ENCODE data around the gene PIGQ. TPM values are rescaled to one million over a fixed set of nuclear protein-coding genes. Genes with fewer than 3 reads are reported as not detected.

PIGQ gene
- total RNA-seq, 1 experiment from 2014 or later, result 58.0 TPM

DNA sequence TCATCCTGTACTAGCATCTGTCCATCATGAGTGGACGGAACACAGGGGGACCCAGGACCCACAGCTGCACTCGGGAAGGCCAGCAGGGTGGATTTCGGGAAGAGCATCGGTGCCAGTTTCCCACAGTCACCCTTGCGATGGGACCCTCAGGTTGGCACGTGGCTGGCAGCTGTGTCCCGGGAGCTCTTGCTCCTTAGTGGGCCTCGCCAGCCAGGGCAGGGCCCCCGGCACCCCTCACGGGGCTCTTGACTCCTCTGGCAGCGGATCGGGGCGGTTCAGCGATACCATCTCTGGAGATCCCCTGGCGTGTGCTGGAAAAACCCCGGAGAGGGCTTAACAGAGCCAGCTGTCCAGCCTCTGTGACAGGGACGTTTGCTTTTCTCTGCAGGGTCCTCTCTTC lies 33.0 kb upstream of the PIGQ start:
- Histone ChIP-seq H3K18ac (ENCODE audit: insufficient read length, low read depth, low read length) (no peak overlapping the region), H3K23me2 (ENCODE audit: insufficient read length, low read depth, low read length, poor library complexity, severe bottlenecking) (no peaks in the 10 kb centered on the region), H4K20me1 (ENCODE audit: control insufficient read depth, insufficient read depth, insufficient read length) (no peaks in the 10 kb centered on the region), H3K27me3 (ENCODE audit: insufficient read depth, low read length) (no peaks in the 10 kb centered on the region), H4K8ac (replicated peaks; ENCODE audit: insufficient read length, low read depth, low read length) (no peak overlapping the region), H3K56ac (ENCODE audit: insufficient read length, low read depth, low read length) (no peak overlapping the region), H3K9me3 (ENCODE audit: control insufficient read depth, low read depth, low read length) (no peaks in the 10 kb centered on the region), H2BK5ac (ENCODE audit: insufficient read length, low read length) (no peak overlapping the region), H2AK5ac (ENCODE audit: insufficient read length, low read length) (no peak overlapping the region), H3K4me1 (ENCODE audit: insufficient read depth, low read length) (no peaks in the 10 kb centered on the region), H3K79me2 (ENCODE audit: insufficient read depth, low read length) (no peaks in the 10 kb centered on the region; the same call in 1 of the 2 replicates), H2BK12ac (ENCODE audit: insufficient read length, low read depth, low read length) (no peak overlapping the region), H3K4me2 (ENCODE audit: insufficient read depth, insufficient read length, low read length) (no peak overlapping the region), H3K79me1 (ENCODE audit: insufficient read depth, low read depth, low read length, poor library complexity, severe bottlenecking) (no peaks in the 10 kb centered on the region), H2BK15ac (ENCODE audit: low read depth, low read length) (no peak overlapping the region), H2AFZ (ENCODE audit: low read length) (no peak overlapping the region), H3K9ac (ENCODE audit: extremely low read depth, insufficient read length, low read length) (no peak overlapping the region), H3K14ac (ENCODE audit: insufficient read depth, low read length) (no peak overlapping the region), H2BK20ac (ENCODE audit: low read depth, low read length, poor library complexity, severe bottlenecking) (no peak overlapping the region), H4K5ac (ENCODE audit: insufficient read length, low read depth, low read length) (no peak overlapping the region), H2BK120ac (ENCODE audit: low read depth, low read length, poor library complexity, severe bottlenecking) (no peak overlapping the region), H4K91ac (ENCODE audit: insufficient read length, low read depth, low read length) (no peak overlapping the region), H3K4ac (ENCODE audit: low read depth, low read length) (no peak overlapping the region), H3T11ph (ENCODE audit: low read length) (no peak overlapping the region), H3K23ac (ENCODE audit: insufficient read length, low read depth, low read length) (no peak overlapping the region), H3K27ac (ENCODE audit: insufficient read length, low read depth, low read length) (no peak overlapping the region)
- Mint-ChIP-seq H3K4me1 (no peaks in the 10 kb centered on the region), H3K9me3 (no peaks in the 10 kb centered on the region), H3K36me3 (ENCODE audit: insufficient read depth in 1 of 3, low read depth in 3 of 3) (peaks cover 3 to 11% (median 6%) of the 10 kb centered on the region in 3 experiments; a peak in 6 of 7 replicates), H3K27me3 (ENCODE audit: low read depth) (no peaks in the 10 kb centered on the region), H3K27ac (no peak overlapping the region), H3K4me3 (no peak overlapping the region)
- no peak for DNase-seq
- WGBS (ENCODE audit: extremely low coverage, insufficient read length, low lambda C conversion rate), result no CpG with 5 or more reads among the region's 17 CpGs
- TF ChIP-seq CTCF (conservative IDR thresholded peaks at IDR 0.05), result no peak
